ENCODE data around the gene INTS6. TPM values are rescaled to one million over a fixed set of nuclear protein-coding genes. Genes with fewer than 3 reads are reported as not detected.

The INTS6 gene
- polyA plus RNA-seq, 1 donor (not counting 4 experiments of a cell fraction or from before 2014, with no cell fraction given), result 44.2 TPM

DNA sequence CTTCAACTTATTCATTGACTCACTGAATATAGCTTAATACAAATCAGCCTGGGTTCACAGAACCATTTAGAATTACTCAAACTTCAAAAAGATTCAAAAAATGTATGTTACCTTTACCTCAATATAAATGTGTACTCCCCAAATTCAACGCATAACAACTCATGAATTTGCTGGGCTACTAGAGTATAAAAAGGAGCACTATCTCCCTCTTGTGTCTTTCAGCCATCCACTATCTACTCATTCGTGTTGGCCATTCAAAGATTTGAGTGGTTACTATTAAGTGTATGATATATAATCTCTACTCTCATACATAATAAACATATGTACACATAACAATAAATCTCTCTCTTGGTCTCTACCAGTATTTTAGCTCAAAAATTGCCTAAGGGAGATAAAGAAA lies 20.3 kb downstream of the INTS6 start:
- Histone ChIP-seq H3K4me3 (ENCODE audit: control insufficient read depth in 2 of 3, extremely low read depth in 1 of 3, insufficient read depth in 2 of 3, low read depth in 1 of 3, low read length in 3 of 3) (no peak overlapping the region), H3K27ac (ENCODE audit: control insufficient read depth, insufficient read depth, low read length) (no peak overlapping the region), H2AFZ (ENCODE audit: control insufficient read depth, low read length) (no peak overlapping the region), H3K9me1 (ENCODE audit: control insufficient read depth, extremely low read depth, insufficient read depth, low read length) (no peaks in the 10 kb centered on the region), H3K9ac (ENCODE audit: control insufficient read depth, extremely low read depth, insufficient read depth, low read length) (no peak overlapping the region), H3K9me3 (ENCODE audit: control insufficient read depth, low read depth, low read length) (no peaks in the 10 kb centered on the region), H4K20me1 (ENCODE audit: control insufficient read depth, extremely low read depth, insufficient read depth, low read length) (no peaks in the 10 kb centered on the region), H3K4me2 (ENCODE audit: control insufficient read depth, extremely low read depth, insufficient read depth, low read depth, low read length) (no peak overlapping the region), H3K79me2 (ENCODE audit: control insufficient read depth, insufficient read depth, low read length) (peaks cover 27% of the 10 kb centered on the region), H3K27me3 (ENCODE audit: control insufficient read depth, extremely low read depth, insufficient read depth, low read length) (no peaks in the 10 kb centered on the region), H3K4me1 (ENCODE audit: control insufficient read depth, extremely low read depth, insufficient read depth, low read length) (no peaks in the 10 kb centered on the region), H3K36me3 (ENCODE audit: control insufficient read depth in 2 of 2, extremely low read depth in 1 of 2, insufficient read depth in 2 of 2, low read length in 2 of 2) (peaks cover 3 to 14% of the 10 kb centered on the region in 2 experiments)
- DNase-seq (ENCODE audit: low read depth, low spot score) (no peak), FAIRE-seq (no peak)
- no peak for TF ChIP-seq EZH2 (IDR thresholded peaks at IDR 0.05; ENCODE audit: low read length)
- TF ChIP-seq, protein P1, sequence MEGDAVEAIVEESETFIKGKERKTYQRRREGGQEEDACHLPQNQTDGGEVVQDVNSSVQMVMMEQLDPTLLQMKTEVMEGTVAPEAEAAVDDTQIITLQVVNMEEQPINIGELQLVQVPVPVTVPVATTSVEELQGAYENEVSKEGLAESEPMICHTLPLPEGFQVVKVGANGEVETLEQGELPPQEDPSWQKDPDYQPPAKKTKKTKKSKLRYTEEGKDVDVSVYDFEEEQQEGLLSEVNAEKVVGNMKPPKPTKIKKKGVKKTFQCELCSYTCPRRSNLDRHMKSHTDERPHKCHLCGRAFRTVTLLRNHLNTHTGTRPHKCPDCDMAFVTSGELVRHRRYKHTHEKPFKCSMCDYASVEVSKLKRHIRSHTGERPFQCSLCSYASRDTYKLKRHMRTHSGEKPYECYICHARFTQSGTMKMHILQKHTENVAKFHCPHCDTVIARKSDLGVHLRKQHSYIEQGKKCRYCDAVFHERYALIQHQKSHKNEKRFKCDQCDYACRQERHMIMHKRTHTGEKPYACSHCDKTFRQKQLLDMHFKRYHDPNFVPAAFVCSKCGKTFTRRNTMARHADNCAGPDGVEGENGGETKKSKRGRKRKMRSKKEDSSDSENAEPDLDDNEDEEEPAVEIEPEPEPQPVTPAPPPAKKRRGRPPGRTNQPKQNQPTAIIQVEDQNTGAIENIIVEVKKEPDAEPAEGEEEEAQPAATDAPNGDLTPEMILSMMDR (optimal IDR thresholded peaks at IDR 0.05 in 1 of 3, IDR thresholded peaks at IDR 0.05 in 1 of 3, conservative IDR thresholded peaks at IDR 0.05 in 1 of 3; ENCODE audit: extremely low read depth in 1 of 3, insufficient read depth in 2 of 3, low read length in 3 of 3), result no peak
- dilution Hi-C loops (cut with MboI; ENCODE audit: extremely low pct_ligation_motif_present, low sequenced_read_pairs), result no loop called here

DNA sequence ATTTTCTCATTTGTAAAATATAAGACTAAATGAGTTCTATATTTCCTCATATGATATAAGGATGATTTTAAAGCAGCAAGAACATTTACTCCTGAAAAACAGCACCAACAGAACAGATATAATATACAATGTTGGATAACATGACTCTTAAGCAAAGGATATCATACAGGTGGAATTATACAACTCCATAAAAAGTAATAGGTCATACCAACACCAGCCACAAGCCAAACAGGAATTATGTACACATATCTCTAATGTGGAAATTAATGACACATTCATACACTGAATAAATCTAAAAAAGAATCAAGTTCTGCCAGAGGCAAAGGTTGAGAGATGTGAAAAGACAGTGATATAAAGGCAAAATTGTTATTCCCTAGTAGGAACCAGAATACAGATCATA lies 25.9 kb downstream of the INTS6 start:
- H3K27ac ChIP-seq (ENCODE audit: control insufficient read depth, insufficient read depth, low read length), result no peak overlapping the region
- H3K79me2 ChIP-seq (ENCODE audit: control insufficient read depth, insufficient read depth, low read length), result peaks cover 82% of the 10 kb centered on the region
- peaks cover 2% of the 10 kb centered on the region for H3K4me1 ChIP-seq (ENCODE audit: control insufficient read depth, extremely low read depth, insufficient read depth, low read length)
- no peaks in the 10 kb centered on the region for H3K9me3 ChIP-seq (ENCODE audit: control insufficient read depth, low read depth, low read length)
- H3K27me3 ChIP-seq (ENCODE audit: control insufficient read depth, extremely low read depth, insufficient read depth, low read length), result no peaks in the 10 kb centered on the region
- no peak overlapping the region for H2AFZ ChIP-seq (ENCODE audit: control insufficient read depth, low read length)
- H3K9ac ChIP-seq (ENCODE audit: control insufficient read depth, extremely low read depth, insufficient read depth, low read length), result no peak overlapping the region
- H3K36me3 ChIP-seq (ENCODE audit: control insufficient read depth in 2 of 2, extremely low read depth in 1 of 2, insufficient read depth in 2 of 2, low read length in 2 of 2), result peaks cover 4 to 16% of the 10 kb centered on the region in 2 experiments
- H3K4me3 ChIP-seq (ENCODE audit: control insufficient read depth in 2 of 3, extremely low read depth in 1 of 3, insufficient read depth in 2 of 3, low read depth in 1 of 3, low read length in 3 of 3), result no peak overlapping the region
- no peaks in the 10 kb centered on the region for H3K9me1 ChIP-seq (ENCODE audit: control insufficient read depth, extremely low read depth, insufficient read depth, low read length)
- dilution Hi-C loops (cut with MboI; ENCODE audit: extremely low pct_ligation_motif_present, low sequenced_read_pairs), result no loop called here
- H3K4me2 ChIP-seq (ENCODE audit: control insufficient read depth, extremely low read depth, insufficient read depth, low read depth, low read length), result no peak overlapping the region
- TF ChIP-seq, protein P1 (optimal IDR thresholded peaks at IDR 0.05 in 1 of 3, IDR thresholded peaks at IDR 0.05 in 1 of 3, conservative IDR thresholded peaks at IDR 0.05 in 1 of 3; ENCODE audit: extremely low read depth in 1 of 3, insufficient read depth in 2 of 3, low read length in 3 of 3), result no peak
- no peak for TF ChIP-seq EZH2 (IDR thresholded peaks at IDR 0.05; ENCODE audit: low read length)
- FAIRE-seq, result peak; percentile 17
- peaks cover 9% of the 10 kb centered on the region for H4K20me1 ChIP-seq (ENCODE audit: control insufficient read depth, extremely low read depth, insufficient read depth, low read length)
- no peak for DNase-seq (ENCODE audit: low read depth, low spot score)

All from keratinocyte (primary cell).